ENCODE results near the gene DLGAP4. TPM values are rescaled to one million over a fixed set of nuclear protein-coding genes. Genes with fewer than 3 reads are reported as not detected.

The DLGAP4 gene
- total and polyA plus RNA-seq, 9 of the 15 experiments (the other 6 are each of a cell fraction or from before 2014, with no cell fraction given), result 0.31 to 34.1 (median 4.5) TPM

GRCh38 chr20:36421641-36422040 lies 115.5 kb downstream of the DLGAP4 start (continued):
- no peak for TF ChIP-seq RREB1 (CRISPR knock-in tag; IDR thresholded peaks at IDR 0.05)

GRCh38 chr20:36424314-36424713 lies 118.2 kb downstream of the DLGAP4 start:
- ChIA-PET CTCF (ENCODE audit: low intra/inter-chr PET ratio) (no interaction called here), POLR2A (interaction anchor here (0.6 to 1.4 kb wide), 2 partner anchors 12 to 630 kb away, joined by 3 to 5 read pairs; no protein-coding TSS in a partner anchor)
- Histone ChIP-seq H3K9me3 (replicated peaks; ENCODE audit: control insufficient read depth, insufficient read depth, low read depth, low read length) (no peaks in the 10 kb centered on the region; the same call in 1 of the 2 replicates), H3K79me2 (ENCODE audit: control insufficient read depth, insufficient read depth, low read length) (no peaks in the 10 kb centered on the region), H3K4me1 (replicated peaks in 1 of 2; ENCODE audit: control insufficient read depth in 2 of 2, insufficient read depth in 2 of 2, low read length in 2 of 2) (peaks cover 5 to 8% of the 10 kb centered on the region in 2 experiments; a peak in 2 of 5 replicates), H3K4me3 (no peak overlapping the region), H3K9ac (ENCODE audit: insufficient read depth in 1 of 2, low read depth in 2 of 2, low read length in 2 of 2) (no peak overlapping the region), H2AFZ (ENCODE audit: low read depth, low read length) (no peak overlapping the region), H3K9me1 (ENCODE audit: control insufficient read depth, insufficient read depth, low read length) (no peaks in the 10 kb centered on the region), H3K27me3 (ENCODE audit: control insufficient read depth in 2 of 2, insufficient read depth in 2 of 2, low read length in 2 of 2) (peaks cover 33 to 62% of the 10 kb centered on the region in 2 experiments; a peak in 4 of 5 replicates), H3K4me2 (ENCODE audit: insufficient read depth, low read length) (no peak overlapping the region), H4K20me1 (replicated peaks; ENCODE audit: control insufficient read depth, insufficient read depth, low read length) (peaks cover 6% of the 10 kb centered on the region; the same call in 1 of the 2 replicates), H3K36me3 (ENCODE audit: control insufficient read depth, insufficient read depth, low read length) (no peaks in the 10 kb centered on the region), H3K27ac (ENCODE audit: extremely low read depth, low read depth, low read length) (no peak overlapping the region)
- FAIRE-seq, result no peak
- in situ Hi-C loops (cut with MboI), result no loop called here
- 0% methylated on average over 3 of the region's 3 CpGs for WGBS (ENCODE audit: insufficient coverage, low coverage, missing lambda C conversion rate)
- BruUV-seq (replicated peaks), result no TSS peak
- no peak for DNase-seq (ENCODE audit: extremely low read depth in 1 of 4, low spot score in 3 of 4)
- intact Hi-C loops (cut with micrococcal nuclease), result no loop called here
- no peak for ATAC-seq
- TF ChIP-seq DIDO1 (tag; IDR thresholded peaks at IDR 0.05; ENCODE audit: low read depth) (no peak), MAZ (CRISPR knock-in tag; conservative IDR thresholded peaks at IDR 0.05 in 1 of 2, IDR thresholded peaks at IDR 0.05 in 1 of 2) (no peak), E2F4 (CRISPR knock-in tag; IDR thresholded peaks at IDR 0.05; ENCODE audit: low read depth) (no peak), THAP12 (CRISPR knock-in tag; IDR thresholded peaks at IDR 0.05) (no peak), ZBTB12 (CRISPR knock-in tag; IDR thresholded peaks at IDR 0.05) (no peak)

All from K562 (cell line).